GM12891 (cell line): ENCODE data around the gene FUOM.

Experiments
- DNase-seq: peaks from one replicate; pipeline ENCODE4 v3.0.0; 2011; ENCODE audit warnings: low spot score; ENCODE audit not compliant: insufficient read length
- FAIRE-seq: peaks from 2 replicates; lab custom pipeline; 2011; peaks lifted over from hg19 to GRCh38; lab: Jason Lieb, UNC
- PAX5 ChIP-seq: IDR thresholded peaks from 2 replicates; pipeline ENCODE4 v1.6.1; 2011; ENCODE audit warnings: low read length, moderate library complexity, mild to moderate bottlenecking; ENCODE audit not compliant: insufficient read depth, severe bottlenecking
- POLR2A ChIP-seq: IDR thresholded peaks from 2 replicates; pipeline ENCODE4 v1.6.1; 2011; ENCODE audit warnings: low read depth, low read length, control low read depth
- POLR2AphosphoS5 ChIP-seq: IDR thresholded peaks from 2 replicates; pipeline ENCODE4 v1.6.1; 2011; ENCODE audit warnings: low read depth, low read length, control low read depth
- POU2F2 ChIP-seq: IDR thresholded peaks from 2 replicates; pipeline ENCODE4 v1.6.1; 2011; ENCODE audit warnings: low read depth, mild to moderate bottlenecking, control low read depth, low read length, moderate library complexity
- SPI1 ChIP-seq: IDR thresholded peaks from 2 replicates; pipeline ENCODE4 v1.6.1; 2011; ENCODE audit warnings: low read depth, low read length, control low read depth
- TAF1 ChIP-seq: IDR thresholded peaks from 2 replicates; pipeline ENCODE4 v1.6.1; 2011; ENCODE audit warnings: low read depth, low read length, control low read depth

The FUOM gene

GRCh38 chr10:133341983-133342382, 15.8 kb downstream of the FUOM start:
- DNase-seq (no peak), FAIRE-seq (no peak)
- TF ChIP-seq TAF1: no peak
- TF ChIP-seq POU2F2: no peak
- TF ChIP-seq POLR2A: no peak
- no peak for TF ChIP-seq SPI1
- no peak for TF ChIP-seq POLR2AphosphoS5
- no peak for TF ChIP-seq PAX5

GRCh38 chr10:133339708-133340380, 18.0 kb downstream of the FUOM start:
- TF ChIP-seq POLR2AphosphoS5 (no peak), PAX5 (no peak)
- FAIRE-seq (peak; percentile 38), DNase-seq (no peak)

GRCh38 chr10:133338080-133339071, 19.4 kb downstream of the FUOM start:
- peak; percentile 67 for FAIRE-seq
- no peak for DNase-seq
- TF ChIP-seq POU2F2: no peak
- no peak for TF ChIP-seq TAF1
- TF ChIP-seq POLR2AphosphoS5: no peak
- no peak for TF ChIP-seq SPI1
- no peak for TF ChIP-seq POLR2A
- no peak for TF ChIP-seq PAX5

GRCh38 chr10:133337370-133337725, 20.5 kb downstream of the FUOM start:
- TF ChIP-seq PAX5 (no peak), TAF1 (no peak), POLR2AphosphoS5 (no peak), SPI1 (no peak), POLR2A (no peak), POU2F2 (no peak)
- FAIRE-seq (peak; percentile 88), DNase-seq (no peak)

- no peak for TF ChIP-seq POLR2A
- TF ChIP-seq PAX5: no peak
- TF ChIP-seq TAF1: no peak
- no peak for TF ChIP-seq POLR2AphosphoS5
- no peak for TF ChIP-seq POU2F2
- no peak for TF ChIP-seq SPI1
- peak; percentile 79 for FAIRE-seq
- DNase-seq: peak; percentile 67
Observed at GRCh38 chr10:133336577-133337369, 21.0 kb downstream of the FUOM start, which contains the start of gene CALY. CALY (minus strand) TSS chr10:133336896; CDS start chr10:133328989, 7,907 bp downstream.

GRCh38 chr10:133336118-133336576, 21.7 kb downstream of the FUOM start:
- no peak for TF ChIP-seq POU2F2
- TF ChIP-seq POLR2A: no peak
- TF ChIP-seq SPI1: no peak
- TF ChIP-seq PAX5: no peak
- no peak for TF ChIP-seq TAF1
- TF ChIP-seq POLR2AphosphoS5: no peak
- FAIRE-seq: no peak
- DNase-seq: no peak

GRCh38 chr10:133335246-133336117, 22.3 kb downstream of the FUOM start:
- DNase-seq: peak; percentile 77
- peak; percentile 68 for FAIRE-seq
- TF ChIP-seq TAF1: no peak
- TF ChIP-seq POU2F2: no peak
- no peak for TF ChIP-seq PAX5
- TF ChIP-seq POLR2AphosphoS5: no peak
- no peak for TF ChIP-seq SPI1
- no peak for TF ChIP-seq POLR2A

GRCh38 chr10:133334503-133335245, 23.1 kb downstream of the FUOM start:
- no peak for DNase-seq

More at GRCh38 chr10:133334503-133335245, 23.1 kb downstream of the FUOM start:
- FAIRE-seq: no peak
- TF ChIP-seq POLR2AphosphoS5: no peak
- TF ChIP-seq PAX5: no peak
- no peak for TF ChIP-seq POU2F2
- TF ChIP-seq SPI1: no peak
- no peak for TF ChIP-seq POLR2A
- no peak for TF ChIP-seq TAF1
